Stimulated activated CD8-positive, alpha-beta memory T cell treated with anti-CD3 and anti-CD28 coated beads, Interleukin-4, amount 100 ng/mL, for 24 hours (primary cell): ENCODE data around the gene PKLR.
"Not testable (repeated sequence)": the region's sequence is repeated elsewhere in the genome, so short reads cannot be mapped to it uniquely, and the experiment has no call there.

Source experiments
- DNase-seq: peaks from one replicate; pipeline ENCODE4 v3.0.0-alpha.2; 2020; ENCODE audit warnings: low read depth

Gene PKLR

DNA sequence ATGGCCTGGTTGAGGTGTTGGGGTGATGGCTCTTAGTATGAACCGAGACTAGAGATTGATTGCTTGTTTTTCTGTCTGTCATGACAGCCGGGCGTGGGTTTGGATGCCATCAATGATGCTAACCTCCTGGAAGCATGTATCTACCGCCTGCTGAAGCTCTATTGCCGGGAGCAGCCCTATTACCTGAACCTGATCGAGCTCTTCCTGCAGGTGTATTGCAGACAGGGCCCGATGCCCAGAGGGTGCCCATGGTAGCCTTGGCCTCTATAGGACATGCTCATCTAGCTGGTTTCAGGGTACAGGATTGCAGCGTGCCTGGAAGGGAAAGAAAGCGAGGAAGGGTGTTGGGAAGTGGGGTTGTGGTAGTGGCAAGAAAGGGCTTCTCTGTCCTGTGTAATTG lies 16.8 kb upstream of the PKLR start:
- DNase-seq, result no peak

DNA sequence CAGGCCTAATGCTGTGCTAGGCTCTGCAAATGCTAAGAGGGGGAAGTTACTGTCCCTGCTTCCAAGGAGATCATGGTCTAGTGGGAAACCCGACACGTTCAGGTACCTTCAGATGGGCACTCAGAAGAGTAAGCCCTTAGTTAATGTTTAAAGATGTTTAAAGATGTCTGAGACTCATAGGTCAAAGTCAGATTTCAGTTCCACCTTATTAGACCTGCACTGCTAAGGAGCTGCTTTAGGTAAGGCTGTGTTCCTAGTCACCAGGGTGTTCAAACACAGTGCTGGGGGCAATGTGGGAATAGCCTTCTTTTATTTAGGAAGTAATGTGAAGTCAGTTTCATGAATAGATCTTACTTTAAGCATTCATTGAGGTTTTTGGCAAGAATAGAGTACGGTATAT lies 15.7 kb upstream of the PKLR start:
- no peak for DNase-seq

DNA sequence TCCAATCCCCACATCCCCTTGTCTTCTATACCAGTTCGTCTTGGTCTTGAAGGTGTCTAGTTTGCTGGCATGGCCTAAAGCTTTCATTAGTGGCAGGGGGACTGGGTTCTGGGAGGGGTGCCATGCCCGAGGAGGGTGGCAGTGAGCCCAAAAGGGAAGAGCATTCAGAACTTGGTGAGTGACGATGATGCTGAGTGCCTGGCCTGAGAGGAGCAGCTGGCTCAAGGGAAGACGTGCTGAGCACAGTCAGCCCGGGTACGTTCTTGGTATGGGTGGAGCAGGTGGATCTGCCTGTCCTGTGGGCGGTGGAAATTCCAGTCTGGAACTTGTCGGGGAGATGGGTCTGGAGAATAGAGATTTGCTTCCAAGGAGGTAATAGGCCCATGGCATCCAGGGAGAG lies 12.0 kb upstream of the PKLR start:
- DNase-seq, result no peak

DNA sequence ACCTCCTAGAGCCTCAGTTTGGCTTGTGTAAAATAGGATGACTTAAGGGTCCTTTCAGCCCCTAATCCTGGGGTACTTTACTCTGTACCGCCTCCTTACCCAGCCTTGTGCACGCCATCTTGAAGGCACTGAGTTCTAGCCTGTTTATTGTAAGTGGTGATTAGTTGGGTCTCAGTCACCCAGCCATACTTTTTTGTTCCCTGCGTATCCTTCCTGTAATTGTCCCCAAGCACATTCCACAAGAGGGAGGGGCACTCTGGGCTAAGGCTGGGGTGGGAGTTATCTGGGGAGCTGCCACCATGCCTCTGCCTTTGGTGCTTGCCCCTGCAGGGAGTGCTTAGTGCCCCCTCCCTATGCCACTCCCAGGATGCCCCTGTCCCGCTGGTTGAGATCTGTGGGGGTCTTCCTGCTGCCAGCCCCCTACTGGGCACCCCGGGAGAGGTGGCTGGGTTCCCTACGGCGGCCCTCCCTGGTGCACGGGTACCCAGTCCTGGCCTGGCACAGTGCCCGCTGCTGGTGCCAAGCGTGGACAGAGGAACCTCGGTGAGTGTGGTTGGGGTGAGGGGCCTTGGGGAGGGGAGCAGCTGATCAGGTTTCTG lies 8.3 kb upstream of the PKLR start:
- no peak for DNase-seq

DNA sequence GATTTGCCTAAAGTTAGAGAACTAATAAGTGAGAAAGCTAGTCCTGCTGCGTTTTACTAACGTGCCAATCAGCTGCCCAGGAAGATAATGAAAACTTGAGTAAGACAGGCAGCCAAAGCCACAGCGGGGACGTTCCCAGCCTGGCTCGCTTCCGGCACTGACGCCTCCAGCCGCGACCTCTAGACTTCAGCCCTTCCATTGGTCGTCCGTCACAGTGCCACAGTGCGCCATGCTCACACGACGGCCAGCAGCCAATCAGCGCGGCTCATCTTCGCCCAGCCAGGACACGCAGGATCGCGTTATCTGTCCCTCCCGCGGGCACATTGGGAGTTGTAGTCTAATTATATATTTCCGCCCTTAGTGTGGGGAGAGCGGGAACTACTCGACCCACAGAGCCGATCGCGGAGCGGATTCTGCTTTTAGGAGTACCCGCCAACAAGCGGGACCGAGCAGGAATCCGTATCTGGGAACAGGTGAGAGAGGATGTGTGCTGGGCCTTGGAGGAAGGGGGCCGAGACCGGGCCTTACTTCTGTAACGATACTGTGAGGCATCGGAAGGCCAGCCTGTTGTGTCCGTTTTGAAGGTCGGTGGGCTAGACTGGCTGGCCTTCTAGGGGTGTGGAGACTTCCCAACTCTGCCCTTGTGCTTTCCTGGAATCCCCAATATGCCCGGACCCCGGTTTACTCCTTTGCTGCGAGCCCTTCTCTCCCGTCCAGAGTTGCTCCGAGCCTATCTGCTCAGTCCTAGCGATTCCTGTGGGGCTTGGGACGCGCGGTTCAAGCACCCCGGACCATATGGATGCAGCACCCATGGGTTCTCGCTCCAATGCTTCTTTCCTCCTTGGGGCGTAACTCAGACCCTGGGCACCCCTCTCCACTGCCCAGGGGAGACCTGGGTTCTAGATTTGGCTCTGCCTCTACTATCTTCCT lies 7.5 kb upstream of the PKLR start, which contains the start of gene FDPS:
TSS of gene FDPS (plus strand) at position 374 of the 930 bp plus-strand sequence. CDS start 924 bp downstream, outside the sequence.
- peak; percentile 95 for DNase-seq

DNA sequence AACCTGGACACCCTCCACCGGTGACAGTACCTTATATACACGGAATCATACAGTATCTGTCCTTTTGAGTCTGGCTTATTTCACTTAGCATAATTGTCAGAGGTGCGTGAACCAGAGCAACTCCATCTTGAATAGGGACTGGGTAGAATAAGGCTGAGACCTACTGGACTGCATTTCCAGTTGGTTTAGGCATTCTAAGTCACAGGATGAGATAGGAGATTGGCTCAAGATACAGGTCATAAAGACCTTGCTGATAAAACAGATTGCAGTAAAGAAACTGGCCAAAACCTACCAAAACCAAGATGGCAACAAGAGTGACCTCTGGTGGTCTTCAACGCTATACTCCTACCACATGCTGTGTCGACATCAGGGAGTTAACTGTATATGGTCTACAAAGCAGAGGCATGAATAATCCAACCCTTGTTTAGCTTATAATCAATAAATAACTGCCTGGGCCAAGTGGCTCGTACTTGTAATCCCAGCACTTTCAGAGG lies 6.1 kb upstream of the PKLR start:
- no peak for DNase-seq

DNA sequence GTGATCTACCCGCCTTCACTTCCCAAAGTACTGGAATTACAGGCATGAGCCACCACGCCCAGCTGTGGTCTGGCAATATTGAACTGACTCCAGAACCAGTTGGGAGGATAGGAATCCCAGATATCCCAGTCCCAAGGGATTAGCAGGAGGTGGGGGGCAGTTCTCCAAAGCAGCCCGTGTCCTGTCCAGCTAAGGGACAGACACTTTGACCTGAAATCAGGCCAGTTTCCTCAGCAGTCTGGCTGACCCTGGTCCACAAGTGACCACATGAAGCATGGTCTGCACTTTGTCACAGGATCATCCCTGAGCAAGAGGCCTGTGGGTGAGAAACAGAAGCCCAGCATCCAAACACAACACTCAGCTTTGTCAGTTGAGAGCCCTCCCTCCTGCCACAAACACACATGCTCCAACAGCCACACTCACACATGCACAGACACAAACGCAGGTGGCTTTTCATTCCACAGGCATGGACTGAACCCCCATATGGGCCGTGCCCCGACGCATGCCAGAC lies 4.7 kb upstream of the PKLR start:
- DNase-seq, result no peak

DNA sequence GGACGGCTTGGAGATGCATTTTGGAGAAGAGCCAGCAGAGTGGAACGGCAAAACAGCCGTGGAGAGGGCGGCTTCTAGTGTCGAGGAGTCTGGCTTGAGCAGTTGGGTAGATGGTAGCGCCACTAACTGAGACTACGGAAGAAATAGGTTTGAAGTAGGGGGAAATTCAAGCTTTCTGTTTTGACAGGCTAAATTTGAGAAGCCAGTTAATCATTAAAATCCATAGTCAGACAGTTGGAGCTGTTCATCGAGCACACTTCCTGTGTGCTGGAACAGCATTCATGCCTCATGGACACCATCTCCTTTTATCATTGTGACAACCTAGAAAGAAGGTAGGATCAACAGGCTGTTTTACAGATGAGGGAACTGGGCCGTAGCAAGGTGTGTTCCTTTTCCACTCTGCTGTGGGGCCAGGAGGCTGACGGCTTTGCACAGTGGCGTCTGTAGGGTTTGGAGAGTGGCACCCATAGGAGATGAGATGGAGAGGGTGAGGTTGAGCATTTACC lies 3.4 kb upstream of the PKLR start:
- no peak for DNase-seq

DNA sequence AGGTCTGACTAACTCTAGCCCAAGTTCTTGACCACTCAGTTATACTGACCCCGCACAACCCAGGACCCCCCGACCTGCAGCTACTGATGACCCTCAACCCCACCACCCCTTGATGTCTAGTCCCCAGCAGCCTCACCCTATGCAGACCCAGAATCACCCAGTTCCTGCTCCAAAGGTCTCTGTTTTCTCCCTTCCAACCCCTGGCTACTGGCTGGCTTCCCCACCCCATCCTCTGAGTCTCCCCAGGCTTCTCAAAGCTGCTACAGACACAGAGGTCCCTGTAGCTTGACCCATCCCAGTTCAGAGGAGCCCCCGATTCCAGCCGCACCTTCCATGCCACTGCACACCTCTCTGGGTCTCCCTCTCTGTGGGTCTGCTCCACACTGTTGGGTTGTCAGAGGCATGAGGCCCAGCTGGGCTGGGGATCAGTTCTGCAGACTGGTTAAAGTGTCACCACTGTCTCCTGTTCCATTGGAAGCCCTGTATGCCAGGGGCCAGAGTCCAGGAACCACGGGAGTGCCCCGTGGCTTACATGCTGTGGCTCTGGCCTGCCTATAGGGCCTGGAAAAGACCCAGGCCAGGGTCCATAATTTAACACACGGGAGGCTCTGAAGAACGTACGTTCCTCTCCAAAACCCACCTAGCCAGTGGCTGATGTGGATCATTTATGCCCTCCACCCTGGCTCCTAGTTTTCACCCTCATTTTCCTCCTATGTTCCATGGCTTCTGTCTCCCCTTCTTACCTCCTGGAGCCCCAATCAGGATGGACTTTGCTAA lies 497 bp downstream of the PKLR start:
- DNase-seq, result no peak

DNA sequence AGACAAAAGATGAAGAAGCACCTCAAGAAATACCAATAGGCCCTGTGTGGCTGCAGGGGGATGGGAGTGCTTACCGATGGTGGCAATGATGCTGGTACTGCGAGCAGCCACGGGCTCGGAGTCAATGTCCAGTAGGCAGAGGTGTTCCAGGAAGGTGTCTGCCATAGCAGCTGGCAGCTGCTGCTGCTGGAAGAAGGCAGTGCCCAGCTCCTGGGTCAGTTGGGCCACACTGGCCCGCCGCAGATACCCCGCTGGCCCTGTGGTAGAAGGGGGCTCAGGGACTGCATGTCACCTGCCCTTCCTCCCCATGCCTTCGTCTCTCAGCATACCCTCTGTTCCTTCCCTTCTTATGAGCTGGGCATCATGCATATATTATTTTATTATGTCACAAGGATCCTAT lies 1.2 kb downstream of the PKLR start:
- DNase-seq, result no peak

DNA sequence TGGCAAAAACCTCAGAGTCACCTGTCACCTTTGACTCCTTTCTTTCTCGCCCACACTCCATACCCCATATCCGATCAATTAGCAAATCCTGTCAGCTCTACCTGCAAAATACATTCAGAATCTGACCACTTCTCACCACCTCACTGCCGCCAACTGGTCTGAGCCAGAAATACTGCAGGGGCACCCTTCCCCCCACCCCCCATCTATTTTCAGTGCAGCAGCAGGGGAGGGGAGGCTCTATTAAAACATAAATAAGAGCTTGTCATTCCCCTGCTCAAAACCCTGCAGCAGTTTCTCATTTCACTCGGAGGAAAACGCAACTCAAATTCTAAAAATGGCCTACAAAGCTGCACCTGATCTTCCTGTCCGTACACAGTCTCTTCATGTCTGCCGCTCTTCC lies 3.9 kb downstream of the PKLR start:
- no peak for DNase-seq

DNA sequence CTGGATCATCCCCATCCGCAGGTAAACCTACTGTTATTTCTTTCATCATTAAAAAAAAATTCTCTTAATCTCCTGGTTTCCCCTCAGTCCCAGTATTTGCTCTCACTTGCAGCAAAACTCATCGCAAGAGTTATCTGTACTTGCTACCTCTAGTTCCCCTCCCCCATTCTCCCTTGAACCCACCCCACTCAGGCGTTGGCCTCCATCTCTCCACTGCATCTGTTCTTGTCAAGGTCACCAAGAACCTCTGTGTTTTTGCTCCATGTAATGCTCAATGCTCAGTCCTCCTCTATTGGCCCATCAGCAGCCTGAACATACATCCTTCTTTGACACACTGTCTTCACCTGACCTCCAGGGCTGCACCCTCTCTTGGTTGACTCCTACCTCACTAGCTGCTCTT lies 4.6 kb downstream of the PKLR start:
- DNase-seq, result no peak

DNA sequence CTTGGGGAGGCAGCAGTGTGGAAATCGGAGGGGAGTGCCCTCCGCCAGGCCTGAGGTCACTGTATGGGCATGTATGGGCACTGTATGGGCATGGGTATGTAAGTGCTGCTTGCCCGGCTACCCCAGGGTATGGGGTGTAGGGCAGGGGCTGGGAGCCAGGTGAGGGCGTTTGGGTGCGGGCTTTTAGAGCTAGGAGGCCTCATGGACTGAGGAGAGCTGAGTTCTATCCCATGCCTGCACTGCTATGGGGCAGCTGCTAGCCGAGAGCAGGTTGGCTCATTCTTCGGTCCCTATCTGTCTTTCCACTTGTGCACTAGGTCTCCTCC lies 5.3 kb downstream of the PKLR start:
- no peak for DNase-seq

DNA sequence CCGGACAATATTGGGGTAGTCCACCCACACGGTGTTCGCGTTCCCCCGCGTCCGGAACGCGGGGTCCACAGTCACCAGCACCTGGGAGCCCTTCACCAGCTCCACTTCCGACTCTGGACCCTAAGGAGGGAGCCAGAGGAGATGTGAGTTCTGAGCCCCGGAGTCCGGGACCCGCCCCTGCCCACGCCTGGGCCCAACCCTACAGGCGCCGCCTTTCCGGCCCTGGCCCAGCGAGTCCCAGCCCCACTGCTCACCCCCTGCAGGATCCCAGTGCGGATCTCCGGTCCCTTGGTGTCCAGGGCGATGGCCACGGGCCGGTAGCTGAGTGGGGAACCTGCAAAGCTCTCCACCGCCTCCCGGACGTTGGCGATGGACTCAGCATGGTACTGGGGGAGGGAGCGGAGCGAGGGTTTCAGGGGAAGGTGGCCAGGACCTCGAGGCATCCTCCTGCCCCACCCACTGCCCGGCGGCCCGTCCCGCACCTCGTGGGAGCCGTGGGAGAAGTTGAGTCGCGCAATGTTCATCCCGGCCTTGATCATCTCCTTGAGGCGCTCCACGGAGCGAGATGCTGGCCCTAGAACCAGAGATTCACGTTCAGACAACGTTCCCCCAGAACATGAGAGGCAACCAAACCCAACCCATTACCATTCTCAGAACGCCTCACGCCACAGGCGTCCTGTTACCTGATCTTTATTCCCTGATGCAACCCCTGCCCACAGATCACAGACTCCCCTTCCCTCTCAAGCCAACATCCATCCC lies 5.9 kb downstream of the PKLR start:
- no peak for DNase-seq

DNA sequence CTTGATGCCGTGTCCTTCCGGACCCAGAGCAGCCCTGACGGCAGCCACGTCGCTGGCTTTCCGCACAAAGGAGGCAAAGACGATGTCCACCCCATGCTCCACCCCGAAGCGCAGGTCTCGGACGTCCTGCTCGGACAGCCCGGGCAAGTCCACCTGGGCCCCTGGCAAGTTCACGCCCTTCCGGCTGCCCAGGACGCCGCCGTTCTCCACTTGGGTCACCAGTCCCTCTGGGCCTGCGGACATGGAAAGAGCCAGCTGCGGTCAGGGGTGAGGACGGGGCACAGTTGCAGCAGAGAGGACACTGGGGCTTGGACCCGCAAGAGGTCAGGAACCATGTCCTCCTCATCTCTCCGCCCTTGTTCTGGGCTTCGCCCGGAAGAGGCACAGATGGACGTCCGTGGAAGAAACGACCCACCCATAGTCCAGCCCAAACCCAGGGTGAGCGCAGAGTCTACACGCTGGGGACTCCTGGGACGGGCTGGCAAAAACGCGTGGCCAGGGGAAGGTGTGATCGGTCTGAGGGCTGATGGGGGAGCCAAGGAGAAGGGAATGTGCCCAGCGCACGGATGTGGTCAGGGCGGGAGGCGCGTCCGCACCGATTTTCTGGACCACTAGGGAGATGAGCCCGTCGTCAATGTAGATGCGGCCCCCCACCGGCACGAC lies 6.6 kb downstream of the PKLR start:
- no peak for DNase-seq

DNA sequence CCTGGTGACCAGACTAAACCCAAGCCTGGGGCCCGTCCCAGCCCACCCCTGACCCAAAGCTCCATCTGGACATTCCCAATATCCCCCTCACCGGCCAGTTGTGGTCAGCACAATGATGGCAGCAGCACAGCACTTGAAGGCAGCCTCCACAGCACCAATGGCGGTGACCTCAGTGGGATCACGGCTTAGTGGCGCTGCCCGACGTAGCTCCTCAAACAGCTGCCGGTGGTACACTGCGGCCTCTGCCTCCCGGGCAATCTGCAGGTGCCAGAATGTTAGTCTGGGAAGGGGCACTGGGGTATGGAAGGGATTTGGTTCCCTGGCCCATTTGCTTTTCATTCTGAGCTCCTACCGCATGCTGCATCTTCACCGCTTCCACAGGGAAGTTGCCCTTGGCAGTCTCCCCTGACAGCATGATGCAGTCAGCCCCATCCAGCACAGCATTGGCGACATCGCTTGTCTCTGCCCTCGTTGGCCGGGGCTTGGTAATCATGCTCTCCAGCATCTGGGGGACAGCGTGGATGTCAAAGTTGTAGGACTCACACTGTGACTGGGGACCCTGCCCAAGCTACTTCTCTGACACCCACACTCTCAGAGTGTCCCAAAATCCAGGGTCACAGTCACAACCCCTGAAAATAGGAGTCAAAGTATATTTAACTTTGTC lies 8.0 kb downstream of the PKLR start:
- DNase-seq, result no peak

DNA sequence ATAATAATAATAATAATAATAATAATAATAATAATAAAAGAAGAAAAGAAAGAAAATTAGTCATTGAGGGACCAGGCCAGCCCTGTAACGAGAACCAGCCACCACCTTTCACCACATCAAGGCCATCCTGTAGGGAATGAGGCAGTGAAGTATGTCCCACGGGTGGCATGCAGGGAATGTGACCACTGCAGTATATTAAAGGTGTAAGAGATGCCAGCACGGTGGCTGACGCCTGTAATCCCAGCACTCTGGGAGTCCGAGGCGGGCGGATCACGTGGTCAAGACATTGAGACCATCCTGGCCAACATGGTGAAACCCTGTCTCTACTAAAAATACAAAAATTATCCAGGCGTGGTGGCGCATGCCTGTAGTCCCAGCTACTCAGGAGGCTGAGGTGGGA lies 10.2 kb downstream of the PKLR start:
- not testable (repeated sequence) for DNase-seq

DNA sequence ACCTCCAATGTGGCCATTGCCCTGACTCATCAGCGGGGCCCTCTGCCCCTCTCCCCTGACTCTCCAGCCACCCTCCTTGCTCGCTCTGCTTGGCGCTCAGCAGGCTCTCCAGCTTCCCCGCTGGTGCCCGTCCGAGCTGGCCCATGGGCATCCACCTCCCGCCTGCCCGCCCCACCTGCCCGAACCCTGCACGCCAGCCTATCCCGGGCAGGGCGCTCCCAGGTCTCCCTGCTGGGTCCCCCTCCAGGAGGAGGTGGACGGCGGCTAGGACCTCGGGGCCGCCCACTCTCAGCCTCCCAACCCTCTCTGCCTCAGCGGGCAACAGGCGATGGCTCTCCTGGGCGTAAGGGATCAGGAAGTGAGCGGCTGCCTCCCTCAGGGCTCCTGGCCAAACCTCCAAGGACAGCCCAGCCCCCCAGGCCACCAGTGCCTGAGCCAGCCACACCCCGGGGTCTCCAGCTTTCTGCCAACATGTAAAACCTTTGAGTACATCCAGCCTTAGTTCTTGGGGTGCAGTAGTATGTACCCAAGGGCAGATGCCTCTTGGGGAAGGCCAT lies 13.2 kb downstream of the PKLR start:
- DNase-seq, result no peak

DNA sequence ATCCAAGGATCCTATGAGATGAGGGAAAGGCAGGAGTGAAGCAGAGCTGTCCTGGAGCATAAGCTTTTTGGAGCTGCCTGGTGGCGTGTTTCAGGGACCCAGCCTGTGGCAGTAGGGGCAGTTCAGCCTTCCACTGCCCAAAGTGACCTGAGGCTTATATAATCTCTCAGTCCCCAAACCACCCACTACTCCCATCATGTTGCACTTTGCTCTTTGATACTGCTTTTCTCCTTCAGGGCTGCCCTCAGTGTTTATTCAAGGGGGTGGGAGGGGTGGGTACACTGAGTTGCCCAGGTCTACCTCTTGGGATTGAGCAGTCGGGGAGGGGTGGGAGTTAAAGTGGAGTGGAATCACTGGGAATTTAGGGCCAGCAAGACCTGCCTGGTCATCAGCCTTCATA lies 14.7 kb downstream of the PKLR start:
- no peak for DNase-seq

DNA sequence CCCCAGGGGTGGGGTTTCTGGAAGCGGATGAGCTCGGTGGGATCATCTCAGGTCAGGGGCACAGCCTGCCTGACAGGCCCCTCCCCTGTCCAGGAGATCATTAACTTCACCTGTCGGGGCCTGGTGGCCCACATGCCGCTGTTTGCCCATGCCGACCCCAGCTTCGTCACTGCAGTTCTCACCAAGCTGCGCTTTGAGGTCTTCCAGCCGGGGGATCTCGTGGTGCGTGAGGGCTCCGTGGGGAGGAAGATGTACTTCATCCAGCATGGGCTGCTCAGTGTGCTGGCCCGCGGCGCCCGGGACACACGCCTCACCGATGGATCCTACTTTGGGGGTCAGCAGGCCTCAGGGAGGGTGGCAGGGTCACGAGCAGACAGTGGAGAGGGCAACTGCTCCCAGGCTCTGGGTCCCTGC lies 15.6 kb downstream of the PKLR start:
- no peak for DNase-seq
